ENCODE results near the gene ART4. TPM values are rescaled to one million over a fixed set of nuclear protein-coding genes. Genes with fewer than 3 reads are reported as not detected.

Gene ART4
- total RNA-seq, 1 donor, result not detected

DNA sequence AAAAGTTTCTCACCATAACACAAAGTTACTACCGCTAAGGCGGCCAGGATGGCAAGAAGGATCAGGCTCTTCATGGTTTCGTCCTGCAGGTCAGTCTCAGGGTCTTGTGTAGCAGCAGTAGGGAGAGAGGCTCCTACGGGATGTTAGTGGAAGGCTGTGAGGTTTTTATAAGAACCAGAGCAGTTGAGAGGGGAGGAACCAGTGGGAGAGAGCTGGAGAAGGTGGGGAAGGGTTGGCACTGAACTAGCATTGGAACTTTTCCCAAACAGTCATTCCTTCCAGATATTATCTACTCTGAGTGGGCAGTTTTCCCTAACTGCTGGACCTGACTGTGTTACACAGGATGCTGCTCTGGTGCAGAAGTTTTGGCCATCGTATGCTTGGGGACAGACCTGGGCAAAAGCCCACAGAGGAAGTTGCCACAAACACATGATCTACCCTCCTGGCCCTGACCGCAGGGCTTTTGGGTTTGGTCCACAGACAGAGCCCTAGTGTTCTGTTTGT, 42.4 kb upstream of the ART4 start, which contains the start of gene MGP:
MGP (minus strand) TSS at position 137 of the 504 bp plus-strand sequence; CDS start at position 74, 63 bp downstream.
- peak within 1 kb of the TSS; percentile 23 for H3K27ac ChIP-seq (ENCODE audit: low read depth, low read length)
- H3K79me2 ChIP-seq (ENCODE audit: insufficient read depth, low read length), result no peaks in the 10 kb centered on the region
- no peaks in the 10 kb centered on the region for H3K36me3 ChIP-seq (ENCODE audit: insufficient read depth, low read length)
- H4K20me1 ChIP-seq (ENCODE audit: insufficient read depth, low read length), result no peaks in the 10 kb centered on the region
- peak within 1 kb of the TSS; percentile 68 for H3K4me3 ChIP-seq (ENCODE audit: insufficient read depth, low read length)
- peak within 1 kb of the TSS; percentile 86 for H3K4me2 ChIP-seq (ENCODE audit: insufficient read depth, low read length)
- peaks cover 24% of the 10 kb centered on the region for H3K4me1 ChIP-seq (ENCODE audit: insufficient read depth, low read length)
- DNase-seq (ENCODE audit: insufficient read length, low spot score, missing footprints), result no peak
- TF ChIP-seq, protein P1, sequence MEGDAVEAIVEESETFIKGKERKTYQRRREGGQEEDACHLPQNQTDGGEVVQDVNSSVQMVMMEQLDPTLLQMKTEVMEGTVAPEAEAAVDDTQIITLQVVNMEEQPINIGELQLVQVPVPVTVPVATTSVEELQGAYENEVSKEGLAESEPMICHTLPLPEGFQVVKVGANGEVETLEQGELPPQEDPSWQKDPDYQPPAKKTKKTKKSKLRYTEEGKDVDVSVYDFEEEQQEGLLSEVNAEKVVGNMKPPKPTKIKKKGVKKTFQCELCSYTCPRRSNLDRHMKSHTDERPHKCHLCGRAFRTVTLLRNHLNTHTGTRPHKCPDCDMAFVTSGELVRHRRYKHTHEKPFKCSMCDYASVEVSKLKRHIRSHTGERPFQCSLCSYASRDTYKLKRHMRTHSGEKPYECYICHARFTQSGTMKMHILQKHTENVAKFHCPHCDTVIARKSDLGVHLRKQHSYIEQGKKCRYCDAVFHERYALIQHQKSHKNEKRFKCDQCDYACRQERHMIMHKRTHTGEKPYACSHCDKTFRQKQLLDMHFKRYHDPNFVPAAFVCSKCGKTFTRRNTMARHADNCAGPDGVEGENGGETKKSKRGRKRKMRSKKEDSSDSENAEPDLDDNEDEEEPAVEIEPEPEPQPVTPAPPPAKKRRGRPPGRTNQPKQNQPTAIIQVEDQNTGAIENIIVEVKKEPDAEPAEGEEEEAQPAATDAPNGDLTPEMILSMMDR (IDR thresholded peaks at IDR 0.05; ENCODE audit: extremely low read depth, low read depth, low read length), result no peak
- peak within 1 kb of the TSS; percentile 79 for H2AFZ ChIP-seq (ENCODE audit: low read length)
- peaks cover 21% of the 10 kb centered on the region for H3K27me3 ChIP-seq (ENCODE audit: insufficient read depth, low read length)
- no peaks in the 10 kb centered on the region for H3K9me3 ChIP-seq (ENCODE audit: low read depth, low read length)

DNA sequence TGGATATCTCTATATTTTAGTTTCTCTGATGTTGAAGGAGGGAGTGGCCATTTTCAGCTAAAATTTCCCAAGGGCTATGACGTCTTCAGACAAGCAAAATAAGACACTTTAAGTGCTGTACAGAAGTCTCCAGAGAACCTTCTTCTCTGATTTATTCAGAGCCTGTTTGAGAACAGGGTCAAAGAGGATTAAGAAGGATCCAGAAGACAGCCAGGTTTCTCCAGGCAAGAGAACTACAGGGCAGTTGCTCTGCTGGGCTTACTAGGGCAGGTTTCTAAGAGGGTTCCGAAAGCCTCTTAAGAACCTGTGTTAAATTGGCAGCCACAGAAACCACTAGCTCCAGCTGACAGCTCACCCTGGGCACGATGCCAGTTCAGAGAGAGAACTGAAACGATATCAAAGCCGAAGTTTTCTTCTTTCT, 41.1 kb upstream of the ART4 start:
- Histone ChIP-seq H3K4me3 (ENCODE audit: insufficient read depth, low read length) (peak overlapping the region; percentile 59), H3K4me2 (ENCODE audit: insufficient read depth, low read length) (peak overlapping the region; percentile 86), H3K9me3 (ENCODE audit: low read depth, low read length) (no peaks in the 10 kb centered on the region), H3K79me2 (ENCODE audit: insufficient read depth, low read length) (no peaks in the 10 kb centered on the region), H3K27me3 (ENCODE audit: insufficient read depth, low read length) (peaks cover 18% of the 10 kb centered on the region), H3K36me3 (ENCODE audit: insufficient read depth, low read length) (no peaks in the 10 kb centered on the region), H2AFZ (ENCODE audit: low read length) (peak overlapping the region; percentile 57), H4K20me1 (ENCODE audit: insufficient read depth, low read length) (no peaks in the 10 kb centered on the region), H3K4me1 (ENCODE audit: insufficient read depth, low read length) (peaks cover 24% of the 10 kb centered on the region), H3K27ac (ENCODE audit: low read depth, low read length) (no peak overlapping the region)
- TF ChIP-seq, protein P1 (IDR thresholded peaks at IDR 0.05; ENCODE audit: extremely low read depth, low read depth, low read length), result no peak
- no peak for DNase-seq (ENCODE audit: insufficient read length, low spot score, missing footprints)

DNA sequence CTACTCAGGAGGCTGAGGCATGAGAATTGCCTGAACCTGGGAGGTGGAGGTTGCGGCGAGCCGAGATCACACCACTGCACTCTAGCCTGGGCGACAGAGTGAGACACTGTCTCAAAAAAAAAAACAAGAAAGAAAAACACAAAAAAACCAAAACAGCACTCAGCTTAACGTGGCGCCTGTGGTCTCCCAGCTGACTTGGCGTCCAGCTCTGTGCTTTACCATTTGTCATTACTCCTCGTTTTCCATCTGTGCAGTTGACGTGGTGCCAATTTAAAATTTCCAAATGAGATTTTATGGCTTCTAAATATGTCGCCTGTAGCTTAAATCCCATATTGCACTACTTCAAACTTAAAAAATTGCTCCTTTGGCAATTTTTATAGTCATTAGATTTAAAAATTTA, 40.4 kb upstream of the ART4 start:
- Histone ChIP-seq H3K27me3 (ENCODE audit: insufficient read depth, low read length) (peaks cover 11% of the 10 kb centered on the region), H3K36me3 (ENCODE audit: insufficient read depth, low read length) (no peaks in the 10 kb centered on the region), H3K27ac (ENCODE audit: low read depth, low read length) (no peak overlapping the region), H4K20me1 (ENCODE audit: insufficient read depth, low read length) (no peaks in the 10 kb centered on the region), H2AFZ (ENCODE audit: low read length) (no peak overlapping the region), H3K4me1 (ENCODE audit: insufficient read depth, low read length) (peaks cover 24% of the 10 kb centered on the region), H3K9me3 (ENCODE audit: low read depth, low read length) (no peaks in the 10 kb centered on the region), H3K79me2 (ENCODE audit: insufficient read depth, low read length) (no peaks in the 10 kb centered on the region), H3K4me2 (ENCODE audit: insufficient read depth, low read length) (no peak overlapping the region), H3K4me3 (ENCODE audit: insufficient read depth, low read length) (no peak overlapping the region)
- TF ChIP-seq, protein P1 (IDR thresholded peaks at IDR 0.05; ENCODE audit: extremely low read depth, low read depth, low read length), result no peak
- DNase-seq (ENCODE audit: insufficient read length, low spot score, missing footprints), result no peak

DNA sequence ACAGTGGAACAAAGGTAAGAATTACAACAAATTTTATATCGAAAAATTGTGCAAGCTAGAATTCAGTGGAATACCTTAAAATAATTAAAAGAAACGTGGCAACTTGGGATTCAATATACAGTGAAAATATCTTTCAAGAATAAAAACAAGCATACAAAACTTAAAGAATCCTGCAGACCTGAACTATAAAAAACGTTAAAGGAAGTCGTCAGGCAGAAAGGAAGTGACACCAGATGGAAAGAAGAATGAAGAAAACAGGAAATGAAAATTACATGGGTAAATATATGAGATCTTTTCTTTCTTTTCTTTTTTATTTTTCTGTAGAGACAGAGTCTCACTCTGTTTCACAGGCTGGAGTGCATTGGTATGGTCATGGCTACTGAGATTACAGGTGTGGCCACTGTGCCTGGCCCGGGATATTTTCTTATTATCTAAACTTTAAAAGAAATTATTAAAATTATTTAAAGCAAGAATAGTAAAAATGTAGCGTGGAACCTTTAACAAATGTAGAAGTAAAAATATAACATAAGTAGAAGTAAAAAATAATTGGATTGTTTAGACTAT, 37.6 kb upstream of the ART4 start:
- H2AFZ ChIP-seq (ENCODE audit: low read length), result no peak overlapping the region
- no peaks in the 10 kb centered on the region for H3K36me3 ChIP-seq (ENCODE audit: insufficient read depth, low read length)
- H3K4me3 ChIP-seq (ENCODE audit: insufficient read depth, low read length), result no peak overlapping the region
- H3K79me2 ChIP-seq (ENCODE audit: insufficient read depth, low read length), result no peaks in the 10 kb centered on the region
- no peak overlapping the region for H3K27ac ChIP-seq (ENCODE audit: low read depth, low read length)
- peaks cover 21% of the 10 kb centered on the region for H3K4me1 ChIP-seq (ENCODE audit: insufficient read depth, low read length)
- H3K4me2 ChIP-seq (ENCODE audit: insufficient read depth, low read length), result no peak overlapping the region
- no peaks in the 10 kb centered on the region for H3K9me3 ChIP-seq (ENCODE audit: low read depth, low read length)
- H4K20me1 ChIP-seq (ENCODE audit: insufficient read depth, low read length), result no peaks in the 10 kb centered on the region
- TF ChIP-seq, protein P1 (IDR thresholded peaks at IDR 0.05; ENCODE audit: extremely low read depth, low read depth, low read length), result no peak
- no peaks in the 10 kb centered on the region for H3K27me3 ChIP-seq (ENCODE audit: insufficient read depth, low read length)
- no peak for DNase-seq (ENCODE audit: insufficient read length, low spot score, missing footprints)
